Measurements from ENCODE around the gene ASB10. TPM values are rescaled to one million over a fixed set of nuclear protein-coding genes. Genes with fewer than 3 reads are reported as not detected.

ASB10 gene
- total and polyA plus RNA-seq, 2 of the 8 experiments (the other 6 are each of a cell fraction or from before 2014, with no cell fraction given), result not detected

- Histone ChIP-seq H3K4ac (replicated peaks; ENCODE audit: insufficient read length, low read depth, low read length) (no peak overlapping the region), H3K23ac (ENCODE audit: insufficient read length) (no peak overlapping the region), H2BK15ac (ENCODE audit: low read length) (no peak overlapping the region), H3K79me2 (ENCODE audit: control insufficient read depth in 1 of 2, insufficient read depth in 2 of 2, low read length in 2 of 2) (no peaks in the 10 kb centered on the region), H4K5ac (ENCODE audit: insufficient read length, low read depth, low read length) (no peak overlapping the region), H3K14ac (ENCODE audit: insufficient read length) (no peak overlapping the region), H2AFZ (ENCODE audit: low read length) (no peak overlapping the region), H2BK12ac (ENCODE audit: low read depth, low read length) (no peak overlapping the region), H3K4me3 (ENCODE audit: extremely low read depth in 1 of 4, insufficient read depth in 2 of 4, low read depth in 3 of 4, low read length in 4 of 4) (no peak overlapping the region), H3K56ac (replicated peaks; ENCODE audit: insufficient read length, low read depth, low read length) (no peak overlapping the region), H4K8ac (ENCODE audit: extremely low read depth, insufficient read depth, low read length) (no peak overlapping the region), H2BK5ac (ENCODE audit: low read depth, low read length) (no peak overlapping the region), H3K9me3 (ENCODE audit: insufficient read depth in 2 of 2, low read depth in 1 of 2, low read length in 1 of 2) (no peaks in the 10 kb centered on the region), H3K36me3 (ENCODE audit: control insufficient read depth in 2 of 4, insufficient read depth in 4 of 4, low read length in 3 of 4) (no peaks in the 10 kb centered on the region; a peak in 1 of 8 replicates), H3K79me1 (ENCODE audit: low read depth, low read length) (no peaks in the 10 kb centered on the region), H4K20me1 (replicated peaks in 1 of 2; ENCODE audit: control insufficient read depth in 1 of 2, insufficient read depth in 2 of 2, low read length in 2 of 2) (peaks cover 1 to 2% of the 10 kb centered on the region in 2 experiments), H3K18ac (ENCODE audit: extremely low read depth, low read length) (no peak overlapping the region), H3K4me2 (ENCODE audit: insufficient read depth in 1 of 2, low read depth in 2 of 2, low read length in 2 of 2) (no peak overlapping the region), H3K27me3 (replicated peaks in 1 of 4; ENCODE audit: control insufficient read depth in 3 of 4, extremely low read depth in 1 of 4, insufficient read depth in 3 of 4, low read length in 3 of 4) (peaks cover 0 to 3% (median 0%) of the 10 kb centered on the region in 4 experiments; a peak in 2 of 7 replicates), H4K91ac (replicated peaks; ENCODE audit: insufficient read length, low read length) (no peak overlapping the region), H3K27ac (ENCODE audit: low read depth, low read length) (no peak overlapping the region), H2AK5ac (ENCODE audit: low read depth, low read length) (no peak overlapping the region), H3K9ac (replicated peaks in 1 of 4; ENCODE audit: extremely low read depth in 1 of 4, low read depth in 3 of 4, low read length in 3 of 4) (no peak overlapping the region), H2BK20ac (ENCODE audit: low read length) (no peak overlapping the region), H3K23me2 (ENCODE audit: low read depth, low read length) (no peaks in the 10 kb centered on the region; the same call in 1 of the 2 replicates), H3K4me1 (replicated peaks in 1 of 4; ENCODE audit: control insufficient read depth in 3 of 4, insufficient read depth in 4 of 4, low read length in 3 of 4) (peaks cover 0 to 7% (median 3%) of the 10 kb centered on the region in 4 experiments; a peak in 3 of 7 replicates), H2BK120ac (replicated peaks; ENCODE audit: low read depth, low read length) (no peak overlapping the region)
- TF ChIP-seq BACH1 (IDR thresholded peaks at IDR 0.05; ENCODE audit: low read length), result no peak
- POLR2A ChIA-PET (ENCODE audit: partially characterized antibody), result interaction anchor here (1.4 to 2.3 kb wide), 4 partner anchors 9 to 81 kb away, joined by 4 to 8 read pairs (median 4); partner anchors contain the start of gene ABCF2
- 94% methylated on average over 3 of the region's 3 CpGs; no CpG with 5 or more reads in 1 of the 2 experiments for WGBS, 2 experiments (ENCODE audit: extremely low coverage in 1 of 2, insufficient coverage in 1 of 2, insufficient read length in 1 of 2, insufficient replicate concordance in 2 of 2, low coverage in 1 of 2, low lambda C conversion rate in 2 of 2, missing lambda C conversion rate in 1 of 2)
- DNase-seq (ENCODE audit: low read depth in 1 of 2, low spot score in 2 of 2) (no peak), FAIRE-seq (peak; percentile 39)
- CTCF ChIA-PET (ENCODE audit: partially characterized antibody), result interaction anchor here (1.1 to 18.9 kb wide), 8 partner anchors 8 to 204 kb away, joined by 3 to 197 read pairs (median 6); partner anchors contain the start of gene GBX1
These were observed 40.3 kb downstream of the ASB10 start for GRCh38 chr7:151146761-151147160.
